Measurements from ENCODE around the gene ANKK1.

The ANKK1 gene

DNA sequence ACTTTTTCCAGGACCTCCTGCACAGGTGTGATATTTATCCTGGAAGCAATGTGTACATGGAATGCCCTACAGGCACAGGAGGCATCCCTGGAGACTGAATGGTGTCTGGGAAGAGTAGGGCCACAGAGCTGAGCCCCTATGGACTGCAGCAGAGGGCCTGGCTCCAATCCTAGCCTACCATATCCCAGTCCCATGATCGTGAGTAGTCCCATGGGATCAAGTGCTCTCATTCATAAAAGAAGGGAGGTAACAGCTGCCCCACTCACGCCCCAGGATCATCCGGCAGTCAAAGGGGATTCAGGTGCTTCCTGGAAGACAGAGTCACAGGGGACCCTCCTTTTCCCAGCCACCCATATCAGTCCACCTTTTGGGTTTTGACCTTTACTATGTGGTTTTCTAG lies 24.0 kb downstream of the ANKK1 start:
- no peak for DNase-seq

DNA sequence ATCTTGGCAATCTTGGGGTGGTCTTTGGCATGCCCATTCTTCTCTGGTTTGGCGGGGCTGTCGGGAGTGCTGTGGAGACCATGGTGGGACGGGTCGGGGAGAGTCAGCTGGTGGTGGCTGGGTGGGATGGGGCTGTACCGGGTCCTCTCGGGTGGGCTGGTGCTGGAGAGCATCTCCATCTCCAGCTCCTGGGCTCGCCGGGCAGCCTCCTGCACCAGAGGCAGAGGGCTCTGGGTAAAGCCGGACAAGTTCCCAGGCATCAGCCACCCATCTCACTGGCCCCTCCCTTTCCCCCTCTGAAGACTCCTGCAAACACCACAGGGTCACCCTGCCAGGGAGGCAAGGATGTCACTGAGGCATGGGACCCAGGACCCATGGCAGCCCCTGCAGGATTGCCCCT lies 25.1 kb downstream of the ANKK1 start:
- no peak for DNase-seq

DNA sequence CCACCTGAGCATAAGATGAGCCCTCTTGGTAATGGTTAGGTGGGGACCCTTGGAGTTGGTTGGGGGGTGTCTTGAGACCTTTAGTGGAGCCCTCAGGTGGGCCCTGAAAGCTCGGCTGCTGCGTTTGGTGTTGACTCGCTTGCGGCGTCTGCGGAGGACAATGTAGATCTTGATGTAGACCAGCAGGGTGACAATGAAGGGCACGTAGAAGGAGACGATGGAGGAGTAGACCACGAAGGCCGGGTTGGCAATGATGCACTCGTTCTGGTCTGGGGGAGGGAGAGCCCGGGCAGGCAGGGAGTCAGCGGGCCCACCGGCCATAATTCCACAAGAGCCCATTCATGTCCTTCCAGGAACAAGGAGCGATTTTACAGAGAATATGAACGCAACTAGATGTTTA lies 27.8 kb downstream of the ANKK1 start:
- no peak for DNase-seq

DNA sequence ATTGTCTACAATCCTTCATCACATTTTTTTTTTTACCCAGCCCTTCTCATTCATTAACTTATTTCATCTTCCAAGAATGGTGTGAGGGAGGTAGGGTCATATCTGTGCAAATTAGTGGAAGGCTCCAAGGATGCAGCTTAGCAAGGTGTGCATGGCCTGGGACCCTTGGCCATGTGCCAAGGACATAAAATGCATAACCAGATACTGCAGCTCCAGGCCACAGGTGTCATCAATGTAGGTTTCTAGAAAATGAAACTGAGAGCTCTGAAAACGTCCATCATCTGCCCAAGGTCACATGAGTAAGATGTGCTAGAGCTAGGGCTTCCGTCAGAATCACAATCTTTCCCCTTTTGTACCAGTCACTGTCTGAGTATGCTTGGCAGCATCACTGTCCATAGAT lies 29.8 kb downstream of the ANKK1 start:
- no peak for DNase-seq

DNA sequence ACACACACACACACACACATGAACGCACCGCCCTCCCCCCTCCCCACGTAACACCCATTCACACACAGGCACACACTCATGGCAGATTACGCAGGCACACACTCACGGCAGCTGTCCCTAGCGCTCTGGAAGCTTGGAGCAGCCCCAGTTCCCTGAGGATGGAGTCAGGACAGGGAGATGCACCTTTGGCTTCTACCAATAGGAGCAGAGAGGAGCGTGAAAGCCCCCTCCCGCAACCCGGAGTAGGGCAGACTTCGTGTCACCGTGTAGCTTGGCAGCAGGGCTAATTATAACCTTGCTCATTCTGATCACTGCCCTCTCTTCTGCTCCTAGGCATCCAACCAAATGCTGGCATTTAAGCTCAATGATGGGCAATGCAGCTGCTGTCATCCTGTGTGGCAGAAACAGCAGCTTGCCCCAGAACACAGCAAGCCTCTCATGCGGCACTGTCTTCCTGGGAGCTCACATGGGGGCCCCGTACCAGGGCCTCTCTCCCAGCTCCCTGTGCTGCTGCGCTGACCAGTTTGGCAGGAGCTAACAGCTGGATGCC lies 31.9 kb downstream of the ANKK1 start:
- no peak for DNase-seq

DNA sequence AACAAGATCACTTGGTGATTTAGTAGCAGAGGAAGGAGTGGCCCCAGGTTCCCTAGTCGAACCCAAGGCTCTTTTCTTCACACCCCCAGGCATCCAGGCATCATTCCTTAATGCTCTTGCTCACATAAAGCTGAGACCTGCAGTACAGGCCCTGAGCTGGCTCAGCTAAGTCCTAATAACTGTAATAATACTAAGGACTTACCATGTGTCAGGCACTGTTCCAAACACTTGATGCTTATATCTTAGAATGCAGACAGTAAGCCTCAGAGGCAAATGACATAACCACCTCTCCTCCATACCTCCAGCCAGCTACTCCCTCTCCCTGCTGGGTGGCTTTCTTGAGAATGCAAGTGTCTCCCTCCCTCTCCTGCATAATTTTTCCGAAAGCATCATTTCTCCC lies 33.2 kb downstream of the ANKK1 start:
- no peak for DNase-seq

DNA sequence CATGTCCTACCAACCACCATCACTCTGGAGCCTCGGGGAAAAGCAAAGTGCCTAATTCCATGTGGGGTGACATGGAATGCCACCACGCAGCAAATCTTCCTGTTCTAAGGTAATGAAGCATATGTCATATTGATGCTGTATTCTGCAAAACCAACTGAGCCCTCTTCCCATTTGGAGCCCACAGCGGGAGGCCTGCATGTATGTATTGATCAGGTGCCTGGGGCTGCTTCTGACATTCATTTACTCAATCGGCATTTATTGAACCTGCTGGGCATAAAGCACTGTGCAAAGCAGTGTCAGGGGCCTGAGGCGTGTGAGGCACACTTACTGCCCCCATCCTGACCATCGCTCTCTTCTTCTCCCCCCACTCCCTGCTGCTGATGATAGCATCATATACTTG lies 39.1 kb downstream of the ANKK1 start:
- DNase-seq, result no peak

DNA sequence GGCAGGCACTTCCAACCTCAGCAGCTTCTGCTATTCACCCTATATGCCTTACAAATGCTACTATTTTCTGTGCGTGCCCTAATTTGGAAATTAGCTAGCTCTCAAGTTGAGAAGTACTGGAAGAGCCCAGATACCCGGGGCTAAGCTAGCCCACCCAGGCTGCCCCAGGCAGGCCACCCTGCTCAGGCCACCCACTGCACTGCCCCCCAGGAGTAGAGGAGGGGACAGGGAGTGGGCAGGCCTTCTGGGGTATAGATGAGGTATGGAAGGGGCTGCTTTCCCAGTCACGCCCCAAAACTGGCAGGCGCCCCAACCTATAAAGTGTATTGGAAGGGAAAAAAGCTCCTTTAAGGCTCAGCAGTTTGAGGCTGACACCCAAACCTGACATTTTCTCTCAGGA lies 44.2 kb downstream of the ANKK1 start:
- DNase-seq, result no peak

DNA sequence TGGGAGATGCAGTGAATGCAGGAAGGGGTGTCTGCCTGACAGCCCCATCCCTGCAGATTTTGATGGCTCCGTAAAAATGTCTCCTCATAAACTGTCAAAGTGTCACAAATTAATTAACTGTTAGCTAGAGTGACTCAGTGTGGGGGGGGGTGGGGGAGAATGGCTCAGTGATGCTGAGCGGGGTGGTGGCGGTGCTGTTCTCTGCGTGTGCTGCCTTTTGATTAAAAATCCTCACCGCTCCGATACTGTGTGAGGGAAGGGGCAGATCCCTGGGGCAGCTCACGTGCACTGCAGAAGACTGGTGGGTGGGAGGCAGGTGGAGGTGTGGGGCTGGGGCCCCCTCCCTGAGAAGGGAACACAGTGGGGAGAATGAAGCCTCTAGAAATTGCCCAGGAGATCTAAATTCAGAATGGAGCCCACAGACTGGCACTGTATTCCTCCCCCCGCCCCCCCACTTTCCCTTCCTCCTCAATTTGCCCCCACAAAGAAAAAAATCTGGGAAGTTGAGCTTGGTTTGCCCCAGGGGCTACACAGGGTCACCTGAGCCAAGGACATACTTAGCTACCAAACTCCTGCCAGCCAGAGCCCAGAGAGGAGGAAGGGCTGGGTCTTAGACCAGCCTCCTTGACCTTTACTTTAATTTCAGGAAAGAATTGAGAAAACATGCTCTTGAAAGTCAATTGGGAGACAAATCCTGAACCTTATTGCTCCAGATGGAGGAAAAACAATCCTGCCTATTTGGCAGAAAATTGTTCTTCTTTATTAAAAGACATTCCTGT lies 47.8 kb downstream of the ANKK1 start:
- DNase-seq, result no peak

DNA sequence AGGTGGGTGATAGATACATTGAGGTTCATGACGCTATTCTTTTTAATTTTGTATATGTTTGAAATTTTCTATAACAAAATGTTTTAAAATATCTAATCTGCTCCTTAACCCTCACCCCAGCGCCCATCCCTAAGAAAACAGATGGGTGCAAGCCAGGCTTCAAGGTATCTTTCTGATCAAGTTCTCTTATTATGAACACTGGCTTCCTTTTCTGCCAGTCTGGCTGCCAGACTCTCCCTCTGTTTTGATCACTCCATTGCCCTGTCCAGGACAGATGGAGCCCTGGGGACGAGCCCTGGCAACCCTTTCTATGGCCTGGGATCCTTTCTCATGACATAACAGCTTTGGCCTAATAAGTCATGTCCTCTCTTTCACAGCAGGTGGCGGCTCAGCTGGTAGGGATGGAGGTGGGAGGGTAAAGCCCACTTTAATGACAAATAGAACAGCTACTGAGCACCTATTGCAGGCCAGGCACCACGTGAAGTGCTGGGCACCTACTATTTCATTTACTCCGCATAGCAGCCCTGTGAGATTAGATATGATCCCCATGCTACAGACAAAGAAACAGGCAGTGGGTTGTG lies 49.2 kb downstream of the ANKK1 start:
- DNase-seq, result no peak

DNA sequence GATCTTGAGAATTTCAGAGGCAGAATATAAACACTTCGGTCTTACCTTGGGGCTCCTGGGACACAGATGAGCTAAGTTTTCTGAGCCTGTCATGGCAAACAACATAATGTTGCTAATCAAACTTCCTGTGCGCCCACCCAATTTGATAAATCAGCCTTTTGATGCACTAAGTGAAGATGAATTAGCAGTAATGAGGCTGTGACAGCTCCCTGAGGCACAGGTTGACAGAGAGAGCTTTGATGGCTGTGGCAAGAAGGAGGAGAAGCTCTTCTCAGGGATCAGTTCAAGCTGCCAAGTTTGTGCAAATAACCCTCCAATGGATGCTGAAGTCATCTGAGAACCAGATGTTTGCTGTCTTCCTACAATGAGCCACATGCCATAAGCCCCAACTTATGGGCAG lies 53.2 kb downstream of the ANKK1 start:
- no peak for DNase-seq

DNA sequence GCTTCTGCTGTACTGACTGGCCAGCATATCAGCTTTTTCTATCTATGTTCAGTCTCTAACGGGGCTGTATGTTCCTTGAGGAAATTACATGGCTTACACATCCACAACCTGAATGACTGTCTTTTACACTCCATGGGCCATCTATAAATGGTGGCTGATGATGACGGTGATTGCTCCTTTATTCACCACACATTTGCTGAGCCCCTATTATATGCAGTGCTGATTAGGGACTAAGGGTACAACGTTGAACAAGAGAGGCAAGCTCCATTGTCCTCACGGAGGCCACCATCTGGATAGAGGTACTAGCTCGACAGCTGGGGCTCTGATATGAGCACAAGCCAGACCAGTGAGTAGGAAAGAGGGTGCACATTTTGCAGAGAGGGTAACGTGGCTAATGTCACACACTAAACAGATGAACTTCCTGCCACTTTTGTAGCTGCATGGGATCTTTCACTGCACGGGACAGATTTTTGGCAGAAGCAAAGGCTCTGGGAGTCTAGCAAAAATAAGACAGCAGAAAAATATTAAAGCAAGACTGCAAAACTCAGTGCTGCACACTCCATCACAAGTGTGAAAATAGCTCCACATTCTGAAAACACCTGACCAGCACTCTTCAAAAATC lies 57.0 kb downstream of the ANKK1 start:
- no peak for DNase-seq

DNA sequence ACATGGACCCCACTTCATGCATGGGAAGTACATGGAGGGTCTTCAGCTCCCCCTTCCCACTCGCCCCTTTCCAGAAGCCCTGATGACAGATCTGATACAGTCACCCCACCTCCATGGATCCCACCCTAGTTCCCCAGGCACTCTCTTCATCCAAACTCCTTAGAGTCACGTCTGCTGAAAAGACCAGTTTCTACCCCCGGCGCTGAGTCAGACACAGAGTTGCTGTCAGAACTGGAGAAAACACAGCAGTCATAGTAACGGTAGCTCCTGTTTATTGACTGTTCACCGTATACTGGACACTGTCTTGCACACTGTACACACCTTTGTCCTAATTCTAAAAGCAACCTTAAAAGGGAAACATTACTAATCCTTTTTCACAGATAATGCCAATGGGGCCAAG lies 58.5 kb downstream of the ANKK1 start:
- no peak for DNase-seq

DNA sequence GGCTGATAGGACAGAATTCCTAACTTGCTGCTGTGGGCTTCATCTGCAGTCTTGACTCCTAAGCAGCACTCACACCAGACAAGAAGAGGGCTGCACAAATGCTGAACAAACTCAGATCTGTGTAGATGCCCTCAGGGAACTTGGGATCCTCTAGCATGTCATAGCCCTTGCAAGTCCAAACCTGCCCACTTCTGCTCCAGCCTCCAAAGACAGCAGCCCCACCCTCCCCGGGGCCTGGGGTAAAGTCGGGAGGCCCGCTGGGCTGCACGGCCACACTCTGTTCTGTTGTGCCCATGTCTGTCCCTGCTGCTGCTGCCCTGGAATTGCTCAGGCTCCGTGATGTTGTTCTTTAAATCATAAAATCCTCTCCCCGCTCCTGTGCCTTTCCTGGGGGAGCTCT lies 59.4 kb downstream of the ANKK1 start:
- no peak for DNase-seq

DNA sequence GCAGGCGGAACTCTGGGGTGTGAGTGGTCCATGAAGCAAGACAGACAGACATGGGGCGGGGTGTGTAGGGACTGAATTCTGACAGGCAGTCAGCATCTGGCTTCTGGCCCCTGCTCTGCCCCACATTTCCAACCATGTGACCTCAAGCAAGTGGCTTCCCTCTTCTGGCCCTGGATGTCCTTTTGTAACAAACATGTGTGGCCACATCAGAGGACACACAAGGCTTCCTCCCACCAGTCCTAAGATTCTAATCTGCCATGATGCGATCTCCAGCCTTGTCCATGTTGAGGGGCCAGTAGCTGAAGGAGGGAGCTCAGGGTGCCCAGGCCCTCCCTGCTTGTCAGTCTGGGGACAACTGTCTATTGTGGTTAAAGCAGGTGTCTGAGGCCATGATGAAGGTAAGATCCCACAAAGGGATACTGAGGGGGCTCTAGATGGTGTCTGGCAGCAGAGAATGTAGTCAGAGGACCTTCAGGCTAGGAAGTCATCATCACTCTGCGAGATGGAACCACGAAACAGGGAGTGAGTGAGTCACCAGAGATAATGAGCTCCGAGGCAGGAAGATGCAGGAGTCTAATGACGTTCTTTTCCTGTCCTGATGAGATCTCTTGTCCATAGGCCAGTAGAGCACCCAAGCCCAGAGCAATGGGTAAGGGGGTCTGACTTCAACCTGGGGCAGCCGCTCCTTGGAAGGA lies 60.2 kb downstream of the ANKK1 start:
- DNase-seq, result no peak

DNA sequence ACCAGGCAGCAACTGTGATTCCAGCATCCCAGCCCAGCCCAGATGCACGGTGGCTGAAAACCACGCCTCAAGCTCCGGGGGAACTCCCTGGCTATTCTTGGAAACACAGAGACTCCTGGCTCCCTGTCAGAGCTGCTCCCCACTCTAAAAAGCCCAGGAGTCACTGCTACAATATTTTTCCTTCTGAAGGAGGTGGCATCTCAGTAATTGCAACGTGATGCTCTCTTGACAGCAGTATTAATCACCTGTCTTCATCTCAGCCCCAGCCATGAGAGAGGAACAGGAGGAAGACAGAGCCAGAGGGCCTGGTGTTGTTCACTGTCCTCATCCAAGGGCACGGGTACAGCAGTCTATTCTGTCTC lies 60.7 kb downstream of the ANKK1 start:
- no peak for DNase-seq

DNA sequence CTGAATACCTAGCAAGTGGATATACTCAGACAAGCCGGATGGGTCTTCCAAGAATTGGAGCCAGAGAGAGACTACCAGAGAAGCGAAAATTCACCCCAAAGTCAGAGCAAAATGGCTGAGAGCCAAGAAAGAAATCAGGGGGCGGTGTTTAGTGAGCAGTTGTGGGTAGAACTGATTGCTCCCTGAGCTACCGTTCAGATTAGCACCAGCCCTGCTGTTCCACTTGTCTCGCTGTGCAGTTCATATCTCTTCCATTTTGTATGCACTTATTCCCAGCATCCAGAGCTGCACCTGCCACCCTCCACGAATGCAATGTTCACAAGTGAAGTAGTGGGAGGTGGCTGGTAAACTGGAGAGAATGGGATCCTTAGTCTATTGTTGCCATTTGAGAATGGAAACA lies 62.2 kb downstream of the ANKK1 start:
- no peak for DNase-seq

Data from MV-4-11 (cell line).